Thymus (tissue), 11 donors: ENCODE results near the gene NACAD. TPM values are rescaled to one million over a fixed set of nuclear protein-coding genes. Genes with fewer than 3 reads are reported as not detected.

ENCODE experiments used
- DNase-seq, 9 donors: peaks; one replicate each; pipeline ENCODE4 v3.0.0-alpha.2; 2013; ENCODE audit warnings: low spot score in 9 of 9, low read depth in 6 of 9, missing footprints in 1 of 9
- H3K27ac ChIP-seq, 2 donors: one replicate each; pipeline ENCODE4 v1.5.1; 2013; ENCODE audit warnings: control low read depth in 1 of 2, low read depth in 1 of 2, low read length in 1 of 2, mild to moderate bottlenecking in 1 of 2, moderate library complexity in 1 of 2
- H3K27me3 ChIP-seq, 2 donors: one replicate each; pipeline ENCODE4 v1.5.1; 2013; ENCODE audit warnings: low read length in 1 of 2; ENCODE audit not compliant: control insufficient read depth in 2 of 2, insufficient read depth in 1 of 2
- H3K36me3 ChIP-seq, 2 donors: one replicate each; pipeline ENCODE4 v1.5.1; 2013; ENCODE audit warnings: low read length in 1 of 2, mild to moderate bottlenecking in 1 of 2, moderate library complexity in 1 of 2; ENCODE audit not compliant: control insufficient read depth in 2 of 2, insufficient read depth in 2 of 2
- H3K4me1 ChIP-seq, 2 donors: one replicate each; pipeline ENCODE4 v1.5.1; 2013; ENCODE audit warnings: low read length in 2 of 2; ENCODE audit not compliant: control insufficient read depth in 2 of 2, insufficient read depth in 2 of 2
- H3K4me3 ChIP-seq, 2 donors: one replicate each; pipeline ENCODE4 v1.5.1; 2013; ENCODE audit warnings: low read length in 2 of 2, control low read depth in 1 of 2, mild to moderate bottlenecking in 1 of 2
- H3K9me3 ChIP-seq, 2 donors: one replicate each; pipeline ENCODE4 v1.5.1; 2013; ENCODE audit warnings: low read length in 1 of 2, mild to moderate bottlenecking in 1 of 2; ENCODE audit not compliant: control insufficient read depth in 2 of 2, insufficient read depth in 1 of 2
- WGBS: extraction: QIAGEN DNeasy Blood & Tissue Kit; methylation state at CpG from one replicate; pipeline ENCODE4 v1.1.7; 2013; 5-methylcytosine and 5-hydroxymethylcytosine counted together
- polyA plus RNA-seq: library from polyadenylated mRNA; stranded (reverse); fragments of 200-250 nt; gene quantifications from one replicate; pipeline ENCODE4 v1.2.3, GENCODE V29; 2013
- total RNA-seq: library from RNA; stranded (reverse); fragments of 120-200 nt; gene quantifications from one replicate; pipeline ENCODE4 v1.2.4, GENCODE V29; 2013
- donor health status: healthy.

Gene NACAD
- total and polyA plus RNA-seq, 2 donors, result 0.14 to 0.94 TPM

GRCh38 chr7:45080265-45080957 lies 8.4 kb downstream of the NACAD start:
- no peak overlapping the region for H3K27ac ChIP-seq
- no peaks in the 10 kb centered on the region for H3K4me1 ChIP-seq
- H3K27me3 ChIP-seq, result no peaks in the 10 kb centered on the region
- no peaks in the 10 kb centered on the region for H3K9me3 ChIP-seq
- DNase-seq, result no peak
- peaks cover 18 to 23% of the 10 kb centered on the region in 2 donors for H3K36me3 ChIP-seq
- no peak overlapping the region for H3K4me3 ChIP-seq
- 91% methylated on average over 17 of the region's 17 CpGs for WGBS

DNA sequence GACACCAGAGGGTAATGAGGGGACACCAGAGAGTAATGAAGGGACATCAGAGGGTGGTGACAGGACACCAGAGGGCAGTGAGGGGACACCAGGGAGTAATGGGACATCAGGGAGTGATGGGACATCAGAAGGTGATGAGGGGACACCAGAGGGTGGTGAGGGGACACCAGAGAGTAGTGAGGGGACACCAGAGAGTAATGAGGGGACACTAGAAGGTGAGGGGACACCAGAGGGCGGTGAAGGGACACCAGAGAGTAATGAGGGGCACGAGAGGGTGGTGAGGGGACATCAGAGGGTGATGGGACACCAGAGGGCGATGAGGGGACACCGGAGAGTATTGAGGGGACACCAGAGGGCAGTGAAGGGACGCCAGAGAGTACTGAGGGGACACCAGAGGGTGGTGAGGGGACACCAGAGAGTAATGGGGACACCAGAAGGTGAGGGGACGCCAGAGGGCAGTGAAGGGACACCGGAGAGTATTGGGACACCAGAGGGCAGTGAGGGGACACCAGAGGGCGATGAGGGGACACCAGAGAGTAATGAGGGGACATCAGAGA lies 10.6 kb downstream of the NACAD start:
- Histone ChIP-seq H3K36me3 (peaks cover 40 to 45% of the 10 kb centered on the region in 2 donors), H3K4me3 (no peak overlapping the region), H3K4me1 (no peaks in the 10 kb centered on the region), H3K27me3 (no peaks in the 10 kb centered on the region), H3K9me3 (peaks cover 0 to 3% of the 10 kb centered on the region in 2 donors), H3K27ac (no peak overlapping the region)
- no peak for DNase-seq
- WGBS, result 81% methylated on average over 8 of the region's 8 CpGs

GRCh38 chr7:45077579-45077978 lies 11.2 kb downstream of the NACAD start:
- 88% methylated on average over 9 of the region's 9 CpGs for WGBS
- H3K36me3 ChIP-seq, result peaks cover 46 to 51% of the 10 kb centered on the region in 2 donors
- H3K9me3 ChIP-seq, result peaks cover 0 to 3% of the 10 kb centered on the region in 2 donors
- DNase-seq, result no peak
- no peak overlapping the region for H3K4me3 ChIP-seq
- no peaks in the 10 kb centered on the region for H3K4me1 ChIP-seq
- no peak overlapping the region for H3K27ac ChIP-seq
- no peaks in the 10 kb centered on the region for H3K27me3 ChIP-seq

- Histone ChIP-seq H3K36me3 (peaks cover 53 to 57% of the 10 kb centered on the region in 2 donors), H3K9me3 (peaks cover 0 to 3% of the 10 kb centered on the region in 2 donors), H3K4me1 (no peaks in the 10 kb centered on the region), H3K27me3 (no peaks in the 10 kb centered on the region), H3K27ac (no peak overlapping the region), H3K4me3 (no peak overlapping the region)
- DNase-seq, result no peak
- WGBS, result 99% methylated on average over 5 of the region's 5 CpGs
Observed at GRCh38 chr7:45076946-45077345, 11.8 kb downstream of the NACAD start.

DNA sequence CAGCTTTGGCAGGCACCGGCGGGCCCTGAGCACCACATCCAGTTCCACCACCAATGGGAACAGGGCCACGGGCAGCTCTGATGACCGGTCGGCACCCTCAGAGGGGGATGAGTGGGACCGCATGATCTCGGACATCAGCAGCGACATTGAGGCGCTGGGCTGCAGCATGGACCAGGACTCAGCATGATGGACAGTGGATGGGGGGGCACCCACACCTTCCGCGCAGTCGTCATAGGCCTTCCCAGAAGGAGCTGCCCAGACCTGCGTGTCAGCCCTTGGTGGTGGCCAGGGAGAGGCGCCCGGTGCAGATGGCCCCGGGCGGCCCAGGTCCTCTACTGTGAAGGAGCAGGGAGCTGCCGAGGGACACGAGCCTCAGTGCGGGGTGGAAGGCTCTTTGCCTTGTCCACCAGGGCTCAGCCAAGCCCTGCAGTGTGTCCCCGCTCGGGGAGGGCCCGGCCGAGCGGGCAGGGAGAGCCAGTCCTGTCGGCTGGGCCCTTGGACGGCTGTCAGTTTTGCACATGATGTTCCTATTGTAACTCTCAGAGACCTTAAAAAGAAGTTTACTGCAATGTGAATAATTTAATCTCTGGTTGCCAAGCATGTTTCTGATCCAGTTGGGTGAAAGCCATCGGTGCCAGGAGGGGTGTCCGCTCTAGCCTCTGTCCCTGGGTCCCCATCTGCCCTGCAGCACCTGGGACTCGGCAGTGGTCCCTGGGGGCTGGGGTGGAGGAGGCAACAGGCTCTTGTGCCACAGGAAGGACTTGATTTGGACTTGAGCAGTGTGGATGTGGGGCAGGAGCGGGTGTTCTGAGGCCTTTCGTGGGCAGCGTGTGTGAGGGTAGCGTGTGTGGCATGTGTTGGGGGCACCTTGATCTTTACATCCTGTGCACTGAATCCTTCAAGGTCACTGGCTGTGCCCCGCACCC lies 12.6 kb downstream of the NACAD start:
- WGBS, result 97% methylated on average over 35 of the region's 35 CpGs
- no peak overlapping the region for H3K27ac ChIP-seq
- peaks cover 61 to 65% of the 10 kb centered on the region in 2 donors for H3K36me3 ChIP-seq
- no peaks in the 10 kb centered on the region for H3K27me3 ChIP-seq
- H3K4me1 ChIP-seq, result no peaks in the 10 kb centered on the region
- peaks cover 0 to 3% of the 10 kb centered on the region in 2 donors for H3K9me3 ChIP-seq
- no peak for DNase-seq
- no peak overlapping the region for H3K4me3 ChIP-seq

DNA sequence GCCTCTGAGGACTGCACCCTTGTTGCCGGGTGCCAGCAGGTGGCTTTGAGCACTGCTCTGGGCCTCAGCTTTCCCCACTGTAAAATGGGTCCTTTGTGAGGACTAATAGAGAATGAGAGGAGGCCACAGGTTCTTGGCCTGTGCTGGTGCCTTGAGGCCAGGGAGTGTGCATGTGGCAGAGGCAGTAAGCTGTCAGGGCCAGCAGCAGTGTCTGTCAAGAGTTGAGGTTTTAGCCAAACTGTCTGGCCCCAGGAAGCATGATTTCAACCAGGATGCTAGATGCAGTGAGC lies 13.5 kb downstream of the NACAD start:
- DNase-seq, result no peak
- WGBS, result 100% methylated on average over 1 of the region's 1 CpG
- Histone ChIP-seq H3K4me1 (no peaks in the 10 kb centered on the region), H3K27me3 (no peaks in the 10 kb centered on the region), H3K27ac (no peak overlapping the region), H3K36me3 (peaks cover 69 to 73% of the 10 kb centered on the region in 2 donors), H3K9me3 (peaks cover 0 to 3% of the 10 kb centered on the region in 2 donors), H3K4me3 (no peak overlapping the region)

DNA sequence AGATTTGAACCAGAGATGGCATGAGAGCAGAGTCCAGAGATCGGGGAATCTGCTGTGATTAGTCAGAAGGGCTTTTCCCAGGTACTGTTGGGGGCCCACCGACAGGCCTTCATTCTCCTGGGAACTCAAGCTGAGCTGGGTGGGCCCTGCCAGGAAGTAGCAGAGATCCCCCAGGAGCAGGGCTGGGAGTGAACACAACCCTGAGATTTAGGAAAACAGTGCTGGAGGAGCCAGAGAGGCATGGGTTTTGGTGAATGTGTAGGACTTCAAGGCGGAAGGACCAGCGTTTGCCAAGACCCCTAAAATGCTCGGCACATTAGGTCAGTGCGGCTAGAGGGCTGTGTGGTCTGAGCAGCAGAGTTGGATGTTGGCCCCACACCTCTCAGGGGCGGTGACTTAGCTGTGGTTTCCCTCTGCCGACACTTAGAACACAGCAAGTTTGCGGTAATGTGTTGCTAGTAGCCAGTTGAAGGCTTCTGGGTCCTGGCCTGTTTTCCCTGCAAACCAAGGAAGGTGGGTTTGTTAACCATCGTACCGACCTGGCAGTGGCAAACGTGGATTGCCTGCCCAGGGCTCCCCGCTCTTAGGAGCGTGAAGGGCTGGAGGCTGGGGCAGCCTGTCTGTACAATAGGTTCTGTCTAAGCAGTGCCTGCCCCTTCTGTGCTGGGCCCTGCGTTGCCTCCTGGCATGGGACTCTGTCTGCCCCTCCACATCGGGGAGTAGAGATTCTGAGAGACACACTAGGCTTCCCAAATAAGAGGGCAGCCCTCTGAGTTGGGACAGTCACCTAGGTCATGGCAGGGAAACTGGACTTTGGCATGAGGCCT lies 14.0 kb downstream of the NACAD start:
- Histone ChIP-seq H3K36me3 (peaks cover 75 to 79% of the 10 kb centered on the region in 2 donors), H3K27me3 (no peaks in the 10 kb centered on the region), H3K4me1 (no peaks in the 10 kb centered on the region), H3K27ac (no peak overlapping the region), H3K9me3 (peaks cover 0 to 3% of the 10 kb centered on the region in 2 donors), H3K4me3 (no peak overlapping the region)
- DNase-seq, result no peak
- 97% methylated on average over 16 of the region's 16 CpGs for WGBS

GRCh38 chr7:45073786-45074527 lies 14.8 kb downstream of the NACAD start:
- H3K27me3 ChIP-seq, result no peaks in the 10 kb centered on the region
- peaks cover 0 to 3% of the 10 kb centered on the region in 2 donors for H3K9me3 ChIP-seq
- no peak for DNase-seq
- no peaks in the 10 kb centered on the region for H3K4me1 ChIP-seq
- H3K4me3 ChIP-seq, result no peak overlapping the region
- 98% methylated on average over 15 of the region's 15 CpGs for WGBS
- H3K36me3 ChIP-seq, result peaks cover 83 to 87% of the 10 kb centered on the region in 2 donors
- H3K27ac ChIP-seq, result no peak overlapping the region
